ENCODE measurements around the gene OPTC.

OPTC gene

DNA sequence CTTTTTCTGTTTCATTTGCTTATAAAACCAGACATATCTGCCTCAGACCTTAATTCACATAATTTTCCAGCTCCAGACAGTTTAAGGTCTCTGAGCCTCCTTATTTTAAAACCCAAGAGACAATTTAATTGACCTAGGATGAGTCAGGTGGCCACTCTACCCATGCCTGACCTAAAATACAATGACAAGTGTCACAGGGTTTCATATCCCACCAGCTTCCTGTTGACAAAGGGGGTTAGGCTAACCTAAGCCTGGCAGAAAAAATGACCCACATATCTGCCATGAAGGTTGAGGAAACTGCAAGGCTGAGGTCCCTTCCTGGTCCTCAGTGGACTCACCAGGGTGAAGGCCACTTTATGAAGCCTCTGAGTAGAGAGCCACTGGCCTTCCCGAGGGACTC lies 52.3 kb downstream of the OPTC start:
- no peak overlapping the region for H3K9ac ChIP-seq (ENCODE audit: low read depth, low read length)
- H3K36me3 ChIP-seq (ENCODE audit: control insufficient read depth, insufficient read depth, low read length), result no peaks in the 10 kb centered on the region
- H3K9me3 ChIP-seq (ENCODE audit: control insufficient read depth, insufficient read depth, low read length), result no peaks in the 10 kb centered on the region
- peaks cover 26% of the 10 kb centered on the region for H3K4me1 ChIP-seq (ENCODE audit: control insufficient read depth, insufficient read depth, low read length)
- no peaks in the 10 kb centered on the region for H3K27me3 ChIP-seq (ENCODE audit: control insufficient read depth, insufficient read depth, low read length)
- H3K4me3 ChIP-seq (ENCODE audit: low read depth, low read length), result no peak overlapping the region

DNA sequence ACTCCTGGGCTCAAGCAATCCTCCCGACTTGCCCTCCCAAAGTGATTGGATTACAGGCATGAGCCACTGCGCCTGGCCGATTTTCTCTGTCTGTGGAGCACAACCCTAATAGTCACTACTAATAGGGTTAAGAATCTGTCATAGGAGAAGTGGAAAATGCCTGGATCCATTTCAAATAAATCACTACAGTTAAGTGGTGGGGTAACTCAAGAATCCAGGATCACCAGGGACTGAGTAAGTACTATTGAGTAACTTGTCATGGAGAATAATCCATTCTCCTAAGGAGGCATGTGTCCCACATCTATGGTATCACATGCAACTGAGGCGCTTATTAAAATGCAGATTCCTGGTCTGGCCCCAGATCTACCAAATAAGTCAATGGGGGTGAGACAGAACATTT lies 53.2 kb downstream of the OPTC start:
- Histone ChIP-seq H3K9ac (ENCODE audit: low read depth, low read length) (no peak overlapping the region), H3K9me3 (ENCODE audit: control insufficient read depth, insufficient read depth, low read length) (no peaks in the 10 kb centered on the region), H3K36me3 (ENCODE audit: control insufficient read depth, insufficient read depth, low read length) (no peaks in the 10 kb centered on the region), H3K27me3 (ENCODE audit: control insufficient read depth, insufficient read depth, low read length) (no peaks in the 10 kb centered on the region), H3K4me3 (ENCODE audit: low read depth, low read length) (no peak overlapping the region), H3K4me1 (ENCODE audit: control insufficient read depth, insufficient read depth, low read length) (peaks cover 26% of the 10 kb centered on the region)

DNA sequence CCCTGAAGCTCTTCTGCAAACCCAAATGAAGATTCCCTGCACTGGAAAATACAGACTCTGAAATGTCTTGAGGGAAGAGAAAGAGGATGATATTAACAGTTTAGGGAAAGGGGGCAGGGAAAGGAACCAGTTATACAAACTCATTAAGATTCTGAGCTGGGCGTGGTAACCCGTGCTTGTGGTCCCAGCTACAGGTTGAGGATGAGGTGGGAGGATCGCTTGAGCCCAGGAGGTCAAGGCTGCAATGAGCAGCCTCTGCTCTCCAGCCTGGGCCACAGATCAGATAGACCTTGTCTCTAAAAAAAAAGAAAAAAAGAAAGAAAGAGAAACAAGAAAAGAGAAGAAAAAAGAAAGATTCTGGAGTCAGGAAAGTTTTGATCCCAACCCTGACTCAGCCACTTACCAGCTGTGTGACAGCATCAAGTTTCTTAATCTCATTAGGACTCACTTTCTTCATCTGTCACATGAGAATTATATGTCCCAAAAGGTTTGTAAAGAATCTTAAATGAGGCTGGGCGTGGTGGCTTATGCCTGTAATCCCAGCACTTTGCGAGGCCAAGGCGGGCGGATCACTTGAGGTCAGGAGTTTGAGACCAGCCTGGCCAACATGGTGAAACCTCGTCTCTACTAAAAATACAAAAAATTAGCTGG lies 53.9 kb downstream of the OPTC start:
- Histone ChIP-seq H3K36me3 (ENCODE audit: control insufficient read depth, insufficient read depth, low read length) (no peaks in the 10 kb centered on the region), H3K9ac (ENCODE audit: low read depth, low read length) (no peak overlapping the region), H3K4me3 (ENCODE audit: low read depth, low read length) (no peak overlapping the region), H3K9me3 (ENCODE audit: control insufficient read depth, insufficient read depth, low read length) (no peaks in the 10 kb centered on the region), H3K4me1 (ENCODE audit: control insufficient read depth, insufficient read depth, low read length) (peaks cover 26% of the 10 kb centered on the region), H3K27me3 (ENCODE audit: control insufficient read depth, insufficient read depth, low read length) (no peaks in the 10 kb centered on the region)

DNA sequence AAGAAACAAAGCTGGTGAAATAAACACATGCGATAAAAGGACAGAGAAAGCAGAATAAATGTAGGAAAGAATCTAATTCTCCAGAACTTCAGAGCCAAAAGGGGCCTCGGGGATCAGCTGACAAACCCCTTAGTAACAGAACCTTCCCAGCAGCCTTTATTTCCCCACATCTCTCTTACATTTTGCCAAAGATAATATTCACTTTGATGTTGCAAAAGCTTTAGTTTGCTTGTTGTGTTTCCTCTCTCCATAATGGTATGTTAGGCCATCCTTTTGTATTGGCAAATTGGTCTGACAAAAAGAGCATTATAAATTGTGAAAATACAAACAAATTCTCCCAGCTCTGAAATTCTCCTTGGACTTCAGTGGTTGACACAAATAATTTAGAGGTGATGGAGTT lies 54.9 kb downstream of the OPTC start:
- Histone ChIP-seq H3K27me3 (ENCODE audit: control insufficient read depth, insufficient read depth, low read length) (no peaks in the 10 kb centered on the region), H3K4me1 (ENCODE audit: control insufficient read depth, insufficient read depth, low read length) (peaks cover 26% of the 10 kb centered on the region), H3K36me3 (ENCODE audit: control insufficient read depth, insufficient read depth, low read length) (no peaks in the 10 kb centered on the region), H3K4me3 (ENCODE audit: low read depth, low read length) (no peak overlapping the region), H3K9me3 (ENCODE audit: control insufficient read depth, insufficient read depth, low read length) (no peaks in the 10 kb centered on the region), H3K9ac (ENCODE audit: low read depth, low read length) (no peak overlapping the region)

DNA sequence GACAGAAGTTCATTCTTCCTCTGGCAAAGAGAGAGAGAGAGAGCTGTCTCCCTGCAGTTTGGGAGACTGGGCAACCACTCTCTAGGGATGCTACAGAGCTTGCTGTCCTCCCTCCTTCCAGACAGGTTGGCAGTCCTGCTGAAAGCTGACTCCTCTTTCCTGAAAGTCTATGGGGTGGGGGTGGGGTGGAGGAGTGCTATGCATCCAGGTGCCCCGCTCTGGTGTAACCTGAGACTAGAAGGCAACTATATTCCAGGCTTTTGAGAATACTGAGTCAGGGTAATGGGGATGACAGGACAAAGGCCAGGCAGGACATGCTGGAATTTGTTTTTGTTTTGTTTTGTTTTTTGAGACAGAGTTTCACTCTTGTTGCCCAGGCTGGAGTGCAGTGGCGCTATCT lies 55.4 kb downstream of the OPTC start:
- Histone ChIP-seq H3K4me1 (ENCODE audit: control insufficient read depth, insufficient read depth, low read length) (peaks cover 22% of the 10 kb centered on the region), H3K4me3 (ENCODE audit: low read depth, low read length) (no peak overlapping the region), H3K36me3 (ENCODE audit: control insufficient read depth, insufficient read depth, low read length) (no peaks in the 10 kb centered on the region), H3K27me3 (ENCODE audit: control insufficient read depth, insufficient read depth, low read length) (no peaks in the 10 kb centered on the region), H3K9me3 (ENCODE audit: control insufficient read depth, insufficient read depth, low read length) (no peaks in the 10 kb centered on the region), H3K9ac (ENCODE audit: low read depth, low read length) (no peak overlapping the region)

DNA sequence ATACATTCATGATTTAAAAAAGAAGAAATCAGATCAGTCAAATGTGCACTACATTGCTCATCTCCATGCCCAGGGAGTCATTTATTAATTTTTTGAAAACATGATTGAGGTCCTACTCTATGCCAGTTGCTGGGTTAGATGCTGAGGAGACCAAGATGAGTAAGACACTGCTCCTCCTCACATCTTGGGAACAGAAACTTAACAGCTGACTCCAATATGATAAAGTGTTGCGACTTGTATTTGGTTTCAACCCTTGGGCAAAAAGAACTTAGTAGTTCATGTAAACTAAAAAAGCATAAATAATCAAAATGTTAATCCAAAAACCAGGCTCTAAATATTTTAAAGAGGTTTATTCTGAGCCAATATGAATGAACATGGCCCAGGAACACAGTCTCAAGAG lies 56.9 kb downstream of the OPTC start:
- Histone ChIP-seq H3K36me3 (ENCODE audit: control insufficient read depth, insufficient read depth, low read length) (no peaks in the 10 kb centered on the region), H3K9me3 (ENCODE audit: control insufficient read depth, insufficient read depth, low read length) (no peaks in the 10 kb centered on the region), H3K4me1 (ENCODE audit: control insufficient read depth, insufficient read depth, low read length) (peaks cover 27% of the 10 kb centered on the region), H3K9ac (ENCODE audit: low read depth, low read length) (no peak overlapping the region), H3K4me3 (ENCODE audit: low read depth, low read length) (no peak overlapping the region), H3K27me3 (ENCODE audit: control insufficient read depth, insufficient read depth, low read length) (no peaks in the 10 kb centered on the region)

DNA sequence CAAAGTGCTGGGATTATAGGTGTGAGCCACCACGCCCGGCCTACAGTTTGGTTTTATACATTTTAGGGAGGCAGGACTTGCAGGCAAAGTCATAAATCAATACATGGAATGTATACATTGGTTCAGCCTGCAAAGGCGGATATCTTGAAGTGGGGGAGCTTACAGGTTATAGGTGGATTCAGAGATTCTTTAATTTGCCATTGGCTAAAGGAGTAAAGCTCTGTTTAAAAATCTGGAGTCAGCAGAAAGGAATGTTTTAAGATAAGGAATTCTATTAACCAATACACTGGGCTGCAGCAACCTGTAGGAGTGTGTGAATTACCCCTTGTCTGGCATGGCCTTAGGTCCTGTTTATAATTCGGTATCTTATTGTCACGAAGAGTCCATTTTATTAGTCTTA lies 57.6 kb downstream of the OPTC start:
- H3K9ac ChIP-seq (ENCODE audit: low read depth, low read length), result no peak overlapping the region
- H3K4me3 ChIP-seq (ENCODE audit: low read depth, low read length), result no peak overlapping the region
- no peaks in the 10 kb centered on the region for H3K36me3 ChIP-seq (ENCODE audit: control insufficient read depth, insufficient read depth, low read length)
- H3K4me1 ChIP-seq (ENCODE audit: control insufficient read depth, insufficient read depth, low read length), result peaks cover 34% of the 10 kb centered on the region
- no peaks in the 10 kb centered on the region for H3K9me3 ChIP-seq (ENCODE audit: control insufficient read depth, insufficient read depth, low read length)
- H3K27me3 ChIP-seq (ENCODE audit: control insufficient read depth, insufficient read depth, low read length), result no peaks in the 10 kb centered on the region

DNA sequence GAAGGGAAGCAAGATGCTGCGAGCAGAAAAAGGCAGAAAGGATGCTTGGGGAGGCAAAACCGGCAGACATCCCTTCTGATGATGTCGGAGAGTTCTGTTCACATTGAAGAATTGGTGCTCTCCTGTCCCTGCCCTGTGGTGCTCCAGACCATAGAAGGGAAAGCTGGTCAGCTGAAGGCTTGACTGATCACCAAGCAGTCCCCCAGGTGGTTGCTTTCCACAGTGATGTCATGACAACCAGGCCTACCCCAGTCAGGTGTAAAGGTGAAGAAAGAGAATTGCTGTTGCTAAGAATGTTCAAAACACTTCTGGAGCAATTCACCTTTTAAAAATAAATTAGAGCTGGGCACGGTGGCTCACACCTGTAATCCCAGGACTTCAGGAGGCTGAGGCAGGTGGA lies 59.5 kb downstream of the OPTC start:
- Histone ChIP-seq H3K4me1 (ENCODE audit: control insufficient read depth, insufficient read depth, low read length) (peaks cover 36% of the 10 kb centered on the region), H3K4me3 (ENCODE audit: low read depth, low read length) (no peak overlapping the region), H3K9me3 (ENCODE audit: control insufficient read depth, insufficient read depth, low read length) (no peaks in the 10 kb centered on the region), H3K27me3 (ENCODE audit: control insufficient read depth, insufficient read depth, low read length) (no peaks in the 10 kb centered on the region), H3K9ac (ENCODE audit: low read depth, low read length) (no peak overlapping the region), H3K36me3 (ENCODE audit: control insufficient read depth, insufficient read depth, low read length) (no peaks in the 10 kb centered on the region)

DNA sequence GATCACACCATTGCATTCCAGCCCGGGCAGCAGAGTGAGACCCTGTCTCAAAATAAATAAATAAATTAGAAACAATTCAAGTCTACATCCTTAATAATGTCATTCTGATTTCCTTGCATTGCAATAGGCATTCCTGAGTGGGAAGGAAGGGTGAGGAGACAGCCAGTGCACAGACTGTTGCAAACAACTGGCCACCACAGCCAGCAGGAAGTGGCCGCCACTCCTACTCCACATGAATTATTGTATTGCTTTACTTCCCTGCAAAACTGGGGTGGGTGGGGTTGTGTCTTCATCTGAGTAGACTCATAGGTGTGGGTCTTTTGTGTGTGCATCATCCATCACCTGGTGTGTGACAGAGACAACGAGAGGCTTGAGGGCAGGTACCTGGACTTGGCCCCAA lies 60.1 kb downstream of the OPTC start:
- H3K4me1 ChIP-seq (ENCODE audit: control insufficient read depth, insufficient read depth, low read length), result peaks cover 30% of the 10 kb centered on the region
- H3K4me3 ChIP-seq (ENCODE audit: low read depth, low read length), result no peak overlapping the region
- H3K9ac ChIP-seq (ENCODE audit: low read depth, low read length), result no peak overlapping the region
- H3K36me3 ChIP-seq (ENCODE audit: control insufficient read depth, insufficient read depth, low read length), result no peaks in the 10 kb centered on the region
- H3K9me3 ChIP-seq (ENCODE audit: control insufficient read depth, insufficient read depth, low read length), result no peaks in the 10 kb centered on the region
- H3K27me3 ChIP-seq (ENCODE audit: control insufficient read depth, insufficient read depth, low read length), result no peaks in the 10 kb centered on the region

DNA sequence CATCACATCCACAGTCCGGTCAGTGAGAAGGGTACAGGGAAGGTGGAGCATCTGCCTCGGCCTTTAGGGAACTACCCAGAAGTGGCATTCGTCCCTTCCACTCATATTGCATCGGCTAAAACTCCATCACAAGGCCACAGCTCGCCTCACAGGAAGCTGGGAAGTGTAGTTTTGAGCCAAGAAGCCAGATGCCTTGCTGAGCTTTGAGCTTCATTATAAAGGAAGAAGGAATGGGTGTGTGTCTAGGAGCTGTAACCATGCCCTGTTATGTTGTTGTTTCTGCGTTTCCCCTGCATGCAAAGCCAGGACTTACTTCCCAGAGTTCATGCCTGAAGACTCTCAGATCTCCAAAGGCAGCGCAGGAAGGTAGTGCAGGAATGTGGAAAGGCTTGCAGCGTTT lies 61.1 kb downstream of the OPTC start:
- H3K36me3 ChIP-seq (ENCODE audit: control insufficient read depth, insufficient read depth, low read length), result no peaks in the 10 kb centered on the region
- H3K9me3 ChIP-seq (ENCODE audit: control insufficient read depth, insufficient read depth, low read length), result no peaks in the 10 kb centered on the region
- no peak overlapping the region for H3K9ac ChIP-seq (ENCODE audit: low read depth, low read length)
- no peaks in the 10 kb centered on the region for H3K27me3 ChIP-seq (ENCODE audit: control insufficient read depth, insufficient read depth, low read length)
- no peak overlapping the region for H3K4me3 ChIP-seq (ENCODE audit: low read depth, low read length)
- peaks cover 29% of the 10 kb centered on the region for H3K4me1 ChIP-seq (ENCODE audit: control insufficient read depth, insufficient read depth, low read length)

DNA sequence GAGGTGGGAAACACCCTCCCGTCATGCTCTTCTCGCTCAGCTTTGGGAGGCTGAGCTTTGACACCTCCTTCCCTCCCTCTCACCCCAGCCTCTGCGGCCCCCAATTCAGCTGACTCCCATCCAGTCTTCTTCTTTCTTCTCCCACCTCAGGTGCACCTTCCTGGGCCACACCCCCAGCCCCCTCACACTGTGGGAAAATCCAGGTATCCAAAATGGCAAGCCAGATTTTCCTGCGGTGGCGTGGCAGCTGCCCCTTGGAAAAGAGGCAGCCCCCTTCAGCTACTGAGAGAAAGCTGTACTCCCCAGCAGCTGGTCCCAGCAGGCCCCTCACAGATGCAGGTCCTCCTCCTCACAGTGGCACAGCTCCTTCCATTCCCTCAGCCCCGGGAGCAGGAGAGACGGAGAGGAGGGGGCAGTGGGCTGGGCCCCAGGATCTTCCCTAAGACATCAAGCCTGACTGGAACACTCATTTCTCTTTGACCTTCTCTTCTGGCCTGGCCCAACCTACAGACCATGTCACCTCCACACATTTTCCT lies 61.6 kb downstream of the OPTC start:
- H3K4me1 ChIP-seq (ENCODE audit: control insufficient read depth, insufficient read depth, low read length), result peaks cover 29% of the 10 kb centered on the region
- H3K4me3 ChIP-seq (ENCODE audit: low read depth, low read length), result peak overlapping the region; percentile 0
- H3K36me3 ChIP-seq (ENCODE audit: control insufficient read depth, insufficient read depth, low read length), result no peaks in the 10 kb centered on the region
- H3K27me3 ChIP-seq (ENCODE audit: control insufficient read depth, insufficient read depth, low read length), result no peaks in the 10 kb centered on the region
- H3K9ac ChIP-seq (ENCODE audit: low read depth, low read length), result no peak overlapping the region
- H3K9me3 ChIP-seq (ENCODE audit: control insufficient read depth, insufficient read depth, low read length), result no peaks in the 10 kb centered on the region

DNA sequence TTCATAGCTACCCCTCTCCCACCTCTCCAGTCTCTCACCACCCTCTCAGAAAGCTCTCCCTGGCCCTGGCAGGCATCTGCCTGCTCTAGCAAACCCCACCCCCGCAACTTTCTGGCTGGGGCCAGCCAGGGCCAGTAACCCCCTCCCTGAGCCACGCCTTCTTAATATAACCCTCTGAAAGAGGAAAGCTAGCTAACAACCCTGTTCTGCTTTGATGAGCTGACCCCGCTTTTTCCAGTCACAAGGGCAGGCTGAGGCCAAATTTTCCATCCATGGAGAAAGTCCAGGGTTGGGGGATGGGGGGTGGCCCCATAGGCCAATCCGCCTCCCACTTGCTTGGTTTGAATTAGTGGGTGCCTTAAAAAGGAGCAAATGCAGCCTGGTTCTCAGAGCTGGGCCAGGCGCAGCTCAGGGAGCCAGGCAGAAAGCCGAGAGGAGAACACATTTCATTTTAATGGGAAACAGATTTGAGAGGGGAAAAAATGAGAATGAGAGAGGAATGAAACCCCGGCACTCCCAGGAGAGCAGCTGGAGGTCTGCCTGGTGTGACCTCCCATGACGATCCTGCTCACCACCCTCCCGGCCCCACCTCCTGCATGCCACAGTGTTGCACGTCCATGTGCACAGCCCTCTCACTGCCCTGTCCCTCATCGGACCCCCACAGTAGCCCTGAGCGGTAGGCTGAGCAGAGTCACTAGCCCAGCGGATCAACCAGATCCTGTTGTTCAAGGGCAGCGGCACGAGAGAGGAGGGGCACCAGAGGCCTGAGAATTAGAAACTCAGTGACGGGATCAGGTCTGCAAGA lies 62.3 kb downstream of the OPTC start:
- no peaks in the 10 kb centered on the region for H3K36me3 ChIP-seq (ENCODE audit: control insufficient read depth, insufficient read depth, low read length)
- H3K9me3 ChIP-seq (ENCODE audit: control insufficient read depth, insufficient read depth, low read length), result no peaks in the 10 kb centered on the region
- peak overlapping the region; percentile 0 for H3K4me3 ChIP-seq (ENCODE audit: low read depth, low read length)
- no peaks in the 10 kb centered on the region for H3K27me3 ChIP-seq (ENCODE audit: control insufficient read depth, insufficient read depth, low read length)
- H3K9ac ChIP-seq (ENCODE audit: low read depth, low read length), result no peak overlapping the region
- peaks cover 29% of the 10 kb centered on the region for H3K4me1 ChIP-seq (ENCODE audit: control insufficient read depth, insufficient read depth, low read length)
